Uterus (tissue), 4 donors: ENCODE data around the gene ASPSCR1. TPM values are rescaled to one million over a fixed set of nuclear protein-coding genes. Genes with fewer than 3 reads are reported as not detected.

Source experiments
- DNase-seq, 2 donors: peaks; one replicate each; pipeline ENCODE4 v3.0.0-alpha.2; 2019 to 2020
- H3K27ac ChIP-seq, 2 donors: fragments of 200-600 bp; sonication (generic); 1 replicate in 1 of 2; 2 replicates in 1 of 2; pipeline ENCODE4 v1.5.1; 2016 to 2018
- H3K27me3 ChIP-seq, 2 donors: fragments of 200-600 bp; sonication (generic); one replicate each; pipeline ENCODE4 v1.5.1; 2018 to 2019; ENCODE audit warnings: control low read depth in 1 of 2
- H3K36me3 ChIP-seq, 2 donors: fragments of 200-600 bp; sonication (generic); one replicate each; pipeline ENCODE4 v1.5.1; 2019; ENCODE audit warnings: control low read depth in 1 of 2
- H3K4me1 ChIP-seq, 2 donors: fragments of 200-600 bp; sonication (generic); one replicate each; pipeline ENCODE4 v1.5.1; 2018 to 2019; ENCODE audit warnings: control low read depth in 1 of 2
- H3K4me3 ChIP-seq, 2 donors: fragments of 200-600 bp; sonication (generic); 1 replicate in 1 of 2; 2 replicates in 1 of 2; pipeline ENCODE4 v1.5.1; 2018 to 2019; ENCODE audit warnings: mild to moderate bottlenecking in 1 of 2
- H3K9me3 ChIP-seq, 2 donors: fragments of 200-600 bp; sonication (generic); one replicate each; pipeline ENCODE4 v1.5.1; 2019; ENCODE audit warnings: control low read depth in 1 of 2
- POLR2A ChIP-seq, 2 donors: fragments of 450-650 bp; IDR thresholded peaks; one replicate each; pipeline ENCODE4 v1.6.1; 2016; ENCODE audit warnings: antibody characterized with exemption in 2 of 2, mild to moderate bottlenecking in 1 of 2, moderate library complexity in 1 of 2
- intact Hi-C: fragments of 100-400 bp; cut with DNase I; formaldehyde crosslinking; loops from one replicate; pipeline ENCODE4 v1.15.1; 2023; ENCODE audit warnings: low total_unique reads
- total RNA-seq, 4 donors: library from RNA; depleted of rRNA in 3 of 4; stranded (reverse); fragments of >200 nt in 3 of 4; gene quantifications; one replicate each; pipeline versions ENCODE4 v1.1.0 to v1.2.4, GENCODE V29; 2014 to 2023
- TF ChIP-seq, protein P1 (sequence below), 4 experiments: fragments of 200-600 bp in 2 of 4; fragments of 450-650 bp in 2 of 4; sonication (generic) in 2 of 4; IDR thresholded peaks; one replicate each; pipeline ENCODE4 v1.5.1; 2016 to 2019; ENCODE audit warnings: antibody characterized with exemption in 4 of 4, mild to moderate bottlenecking in 2 of 4, moderate library complexity in 1 of 4
- donor health status: DM: yes; HTN: yes; CAD: no.

ASPSCR1 gene
- total RNA-seq, 4 donors from 2014 or later = 3.5 to 34.2 (median 13.6) TPM

DNA sequence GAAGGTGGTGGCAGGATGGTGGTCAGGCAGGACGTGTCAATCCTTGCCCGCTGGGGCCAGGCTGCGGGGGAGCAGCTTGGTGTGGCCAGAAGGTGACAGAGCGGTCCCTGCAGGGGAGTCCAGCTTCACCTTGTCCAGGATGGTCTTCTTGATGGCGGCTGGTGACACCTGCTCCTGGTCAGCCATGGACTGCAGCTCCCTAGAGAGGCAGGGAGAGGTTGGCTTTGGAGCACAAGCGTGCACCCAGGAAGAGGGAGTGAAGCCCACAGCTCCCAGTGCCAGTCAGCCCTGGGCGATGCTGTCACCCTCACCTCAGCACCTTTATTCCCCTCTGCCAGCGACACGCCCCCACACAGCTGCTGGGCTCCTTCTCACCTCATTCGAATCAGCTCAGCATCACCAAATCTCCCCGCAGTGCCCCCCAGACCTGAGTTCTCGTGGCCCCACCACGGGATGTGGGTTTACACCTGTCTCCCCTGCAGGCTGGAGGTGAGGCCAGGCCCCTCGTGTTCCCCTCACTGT lies 44.2 kb upstream of the ASPSCR1 start:
- TF ChIP-seq, protein P1, sequence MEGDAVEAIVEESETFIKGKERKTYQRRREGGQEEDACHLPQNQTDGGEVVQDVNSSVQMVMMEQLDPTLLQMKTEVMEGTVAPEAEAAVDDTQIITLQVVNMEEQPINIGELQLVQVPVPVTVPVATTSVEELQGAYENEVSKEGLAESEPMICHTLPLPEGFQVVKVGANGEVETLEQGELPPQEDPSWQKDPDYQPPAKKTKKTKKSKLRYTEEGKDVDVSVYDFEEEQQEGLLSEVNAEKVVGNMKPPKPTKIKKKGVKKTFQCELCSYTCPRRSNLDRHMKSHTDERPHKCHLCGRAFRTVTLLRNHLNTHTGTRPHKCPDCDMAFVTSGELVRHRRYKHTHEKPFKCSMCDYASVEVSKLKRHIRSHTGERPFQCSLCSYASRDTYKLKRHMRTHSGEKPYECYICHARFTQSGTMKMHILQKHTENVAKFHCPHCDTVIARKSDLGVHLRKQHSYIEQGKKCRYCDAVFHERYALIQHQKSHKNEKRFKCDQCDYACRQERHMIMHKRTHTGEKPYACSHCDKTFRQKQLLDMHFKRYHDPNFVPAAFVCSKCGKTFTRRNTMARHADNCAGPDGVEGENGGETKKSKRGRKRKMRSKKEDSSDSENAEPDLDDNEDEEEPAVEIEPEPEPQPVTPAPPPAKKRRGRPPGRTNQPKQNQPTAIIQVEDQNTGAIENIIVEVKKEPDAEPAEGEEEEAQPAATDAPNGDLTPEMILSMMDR (IDR thresholded peaks at IDR 0.05) = no peak
- TF ChIP-seq POLR2A (IDR thresholded peaks at IDR 0.05) = no peak
- H3K27ac ChIP-seq = no peak overlapping the region
- H3K36me3 ChIP-seq = no peaks in the 10 kb centered on the region
- intact Hi-C loops = no loop called here
- no peaks in the 10 kb centered on the region for H3K9me3 ChIP-seq
- H3K4me1 ChIP-seq = no peaks in the 10 kb centered on the region
- H3K4me3 ChIP-seq = no peak overlapping the region
- no peaks in the 10 kb centered on the region for H3K27me3 ChIP-seq
- DNase-seq = no peak

DNA sequence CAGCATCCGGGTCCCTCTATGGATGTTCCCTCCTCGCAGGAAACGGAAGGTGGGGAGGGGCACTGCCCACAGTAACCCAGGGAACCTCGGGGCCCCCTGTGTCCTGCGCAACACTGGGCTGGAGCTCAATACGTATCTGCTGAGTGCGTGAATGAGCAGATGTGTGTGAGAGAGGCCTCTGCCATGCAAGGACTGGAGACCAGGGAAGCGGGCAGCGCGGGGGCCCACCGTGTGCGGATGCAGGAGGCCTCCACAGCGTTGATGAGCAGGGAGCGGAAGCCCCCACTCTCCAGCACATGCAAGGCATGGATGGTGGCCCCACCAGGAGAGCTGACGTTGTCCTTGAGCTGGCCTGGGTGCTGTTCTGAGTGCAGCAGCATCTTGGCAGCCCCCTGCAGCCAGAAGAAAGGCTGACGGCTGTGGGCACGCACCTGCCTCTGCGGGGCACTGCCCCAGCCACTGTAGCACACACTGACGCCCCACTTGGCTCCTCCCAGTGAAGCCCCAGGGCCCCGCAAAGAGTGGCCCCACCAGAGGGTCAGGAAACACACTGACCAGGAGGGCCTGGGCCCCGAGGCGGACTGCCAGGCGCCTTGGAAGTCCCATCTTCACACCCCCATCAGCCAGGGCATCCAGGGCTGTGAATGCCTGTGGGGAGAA lies 43.2 kb upstream of the ASPSCR1 start:
- TF ChIP-seq, protein P1 (IDR thresholded peaks at IDR 0.05) = no peak
- TF ChIP-seq POLR2A (IDR thresholded peaks at IDR 0.05) = no peak
- no peak overlapping the region for H3K27ac ChIP-seq
- intact Hi-C loops = no loop called here
- no peak overlapping the region for H3K4me3 ChIP-seq
- H3K27me3 ChIP-seq = no peaks in the 10 kb centered on the region
- no peaks in the 10 kb centered on the region for H3K36me3 ChIP-seq
- no peaks in the 10 kb centered on the region for H3K9me3 ChIP-seq
- no peak for DNase-seq
- H3K4me1 ChIP-seq = no peaks in the 10 kb centered on the region

DNA sequence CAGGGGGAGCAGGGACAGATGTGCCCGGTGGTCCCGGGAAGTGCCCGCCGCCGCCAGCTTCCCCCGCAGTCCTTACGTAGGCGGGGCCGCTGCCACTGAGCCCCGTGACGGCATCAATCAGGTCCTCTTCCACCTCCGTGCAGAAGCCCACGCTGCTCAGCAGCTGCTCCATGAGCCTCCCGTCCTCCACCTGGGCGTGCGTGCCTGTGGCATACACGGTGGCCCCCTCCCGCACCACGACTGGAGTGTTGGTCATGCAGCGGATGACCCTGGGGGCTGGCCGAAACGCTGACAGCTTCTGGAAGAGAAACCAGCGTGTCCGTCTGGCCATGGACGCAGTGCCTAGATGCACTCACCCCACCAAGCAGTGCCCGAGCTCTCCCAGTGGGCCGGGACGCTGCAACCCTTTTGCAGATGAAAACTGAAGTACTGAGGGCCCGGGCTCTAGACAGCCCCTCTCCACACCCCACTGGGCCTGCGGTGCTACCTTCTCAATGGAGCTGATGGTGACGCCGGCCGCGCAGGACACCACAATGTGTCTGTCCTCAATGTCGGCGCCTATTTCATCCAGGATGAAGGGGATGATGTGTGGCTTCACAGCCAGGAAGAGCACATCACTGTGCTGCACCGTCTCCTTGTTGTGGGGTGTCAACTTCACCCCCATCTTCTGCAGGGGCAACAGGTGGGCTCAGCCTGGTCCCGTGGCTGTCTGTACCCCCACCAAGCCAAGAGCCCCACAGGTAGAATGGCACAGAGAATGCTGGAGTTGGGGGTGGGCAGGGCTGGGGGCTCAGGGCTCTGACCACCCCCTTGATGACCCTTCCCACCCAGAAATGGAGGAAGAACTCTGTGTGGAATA lies 42.4 kb upstream of the ASPSCR1 start:
- Histone ChIP-seq H3K4me3 (no peak overlapping the region), H3K36me3 (no peaks in the 10 kb centered on the region), H3K27me3 (no peaks in the 10 kb centered on the region), H3K27ac (no peak overlapping the region), H3K9me3 (no peaks in the 10 kb centered on the region), H3K4me1 (peaks cover 0 to 3% of the 10 kb centered on the region in 2 donors)
- intact Hi-C loops = no loop called here
- no peak for TF ChIP-seq POLR2A (IDR thresholded peaks at IDR 0.05)
- TF ChIP-seq, protein P1 (IDR thresholded peaks at IDR 0.05) = no peak
- no peak for DNase-seq

DNA sequence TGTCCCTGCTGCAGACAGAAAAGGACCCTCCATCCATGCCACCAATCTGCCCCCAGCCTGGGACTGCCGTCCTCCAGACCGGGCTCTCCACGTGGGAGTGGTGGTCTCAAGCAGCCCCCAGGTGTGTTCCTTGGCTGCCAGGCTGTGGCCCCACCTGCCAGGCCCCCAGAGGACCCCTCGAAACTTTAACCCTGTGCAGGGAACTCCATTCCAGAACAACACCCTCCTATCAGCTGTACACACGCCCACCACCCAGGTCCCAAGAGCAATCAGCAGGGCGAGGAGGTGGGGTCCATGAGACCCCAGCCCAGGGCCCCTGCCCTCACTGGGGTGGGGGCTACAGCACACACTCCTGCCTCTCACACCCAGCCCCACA lies 41.7 kb upstream of the ASPSCR1 start:
- Histone ChIP-seq H3K9me3 (no peaks in the 10 kb centered on the region), H3K27ac (no peak overlapping the region), H3K4me3 (no peak overlapping the region), H3K4me1 (peaks cover 0 to 7% of the 10 kb centered on the region in 2 donors), H3K36me3 (no peaks in the 10 kb centered on the region), H3K27me3 (no peaks in the 10 kb centered on the region)
- TF ChIP-seq, protein P1 (IDR thresholded peaks at IDR 0.05) = no peak
- no peak for TF ChIP-seq POLR2A (IDR thresholded peaks at IDR 0.05)
- intact Hi-C loops = no loop called here
- no peak for DNase-seq

DNA sequence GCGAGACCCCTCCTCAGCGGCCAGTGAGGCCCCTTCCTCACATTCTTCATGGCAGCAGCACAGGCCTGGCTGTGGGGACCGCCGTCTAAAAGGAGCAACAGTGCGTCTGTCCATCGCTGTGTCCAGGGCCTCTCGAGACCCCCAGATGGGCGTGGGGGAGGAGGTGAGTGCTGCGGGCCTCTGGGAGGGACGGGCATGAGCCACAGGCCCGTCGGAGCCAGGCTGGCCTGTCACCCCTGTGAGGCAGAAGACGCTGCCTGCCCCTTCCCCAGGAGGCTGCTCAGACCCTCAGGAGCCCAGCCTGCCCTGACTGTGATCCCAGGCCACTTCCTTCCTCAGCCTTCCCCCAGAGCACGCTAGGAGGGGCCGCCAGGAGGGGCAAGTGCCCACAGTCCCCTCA lies 38.2 kb upstream of the ASPSCR1 start:
- no peak for DNase-seq
- H3K27ac ChIP-seq = no peak overlapping the region
- no peaks in the 10 kb centered on the region for H3K36me3 ChIP-seq
- no peaks in the 10 kb centered on the region for H3K27me3 ChIP-seq
- no peak overlapping the region for H3K4me3 ChIP-seq
- no peaks in the 10 kb centered on the region for H3K9me3 ChIP-seq
- intact Hi-C loops = no loop called here
- H3K4me1 ChIP-seq = peaks cover 0 to 7% of the 10 kb centered on the region in 2 donors
- TF ChIP-seq, protein P1 (IDR thresholded peaks at IDR 0.05) = no peak
- no peak for TF ChIP-seq POLR2A (IDR thresholded peaks at IDR 0.05)
